GM12891 (cell line): ENCODE data around the gene CCDC51.
A peak's percentile ranks its signal among the peaks of the same experiment; 100 is the strongest.

Source experiments
- DNase-seq: peaks from one replicate; pipeline ENCODE4 v3.0.0; 2011; ENCODE audit warnings: low spot score; ENCODE audit not compliant: insufficient read length
- FAIRE-seq: peaks from 2 replicates; lab custom pipeline; 2011; peaks lifted over from hg19 to GRCh38; lab: Jason Lieb, UNC
- PAX5 ChIP-seq: IDR thresholded peaks from 2 replicates; pipeline ENCODE4 v1.6.1; 2011; ENCODE audit warnings: low read length, moderate library complexity, mild to moderate bottlenecking; ENCODE audit not compliant: insufficient read depth, severe bottlenecking
- POLR2A ChIP-seq: IDR thresholded peaks from 2 replicates; pipeline ENCODE4 v1.6.1; 2011; ENCODE audit warnings: low read depth, low read length, control low read depth
- POLR2AphosphoS5 ChIP-seq: IDR thresholded peaks from 2 replicates; pipeline ENCODE4 v1.6.1; 2011; ENCODE audit warnings: low read depth, low read length, control low read depth
- POU2F2 ChIP-seq: IDR thresholded peaks from 2 replicates; pipeline ENCODE4 v1.6.1; 2011; ENCODE audit warnings: low read depth, mild to moderate bottlenecking, control low read depth, low read length, moderate library complexity
- SPI1 ChIP-seq: IDR thresholded peaks from 2 replicates; pipeline ENCODE4 v1.6.1; 2011; ENCODE audit warnings: low read depth, low read length, control low read depth
- TAF1 ChIP-seq: IDR thresholded peaks from 2 replicates; pipeline ENCODE4 v1.6.1; 2011; ENCODE audit warnings: low read depth, low read length, control low read depth

The CCDC51 gene

GRCh38 chr3:48446425-48447193 is 6.7 kb upstream of the CCDC51 start, which contains the start of gene ATRIP:
Gene ATRIP, plus strand, starts transcription at chr3:48446737. Its CDS starts 109 bp downstream, at chr3:48446846.
- TF ChIP-seq POU2F2 (peak; percentile 70), POLR2A (peak; percentile 85), SPI1 (no peak), PAX5 (no peak), POLR2AphosphoS5 (peak; percentile 91), TAF1 (peak; percentile 87)
- FAIRE-seq, result peak; percentile 96
- DNase-seq, result peak; percentile 94

GRCh38 chr3:48446043-48446424 is 6.1 kb upstream of the CCDC51 start:
- FAIRE-seq (no peak), DNase-seq (no peak)
- TF ChIP-seq SPI1 (no peak), TAF1 (no peak), PAX5 (no peak), POU2F2 (no peak), POLR2A (no peak), POLR2AphosphoS5 (no peak)

GRCh38 chr3:48445277-48445882 is 5.5 kb upstream of the CCDC51 start:
- TF ChIP-seq TAF1 (no peak), PAX5 (no peak), POLR2AphosphoS5 (no peak), POLR2A (peak; percentile 31; the same call in 1 of the 2 replicates), SPI1 (no peak)
- DNase-seq, result no peak
- no peak for FAIRE-seq

- TF ChIP-seq POLR2AphosphoS5 (no peak), SPI1 (no peak), POU2F2 (no peak), POLR2A (no peak)
- DNase-seq, result no peak
- FAIRE-seq, result no peak
These were observed 2.0 kb upstream of the CCDC51 start for GRCh38 chr3:48441940-48442339.

GRCh38 chr3:48440590-48440958 is 655 bp upstream of the CCDC51 start:
- TF ChIP-seq TAF1, result no peak
- FAIRE-seq (peak; percentile 61), DNase-seq (no peak)

- FAIRE-seq (no peak), DNase-seq (no peak)
- TF ChIP-seq POLR2AphosphoS5 (no peak), SPI1 (peak; percentile 84)
These were observed 2.1 kb downstream of the CCDC51 start for GRCh38 chr3:48437812-48438211.

- DNase-seq, result no peak
- TF ChIP-seq POU2F2 (no peak), PAX5 (no peak), TAF1 (no peak), POLR2A (no peak)
- no peak for FAIRE-seq
These were observed 3.1 kb downstream of the CCDC51 start for GRCh38 chr3:48436855-48437254.

GRCh38 chr3:48436477-48436787 is 3.5 kb downstream of the CCDC51 start:
- TF ChIP-seq POLR2AphosphoS5, result no peak
- TF ChIP-seq POLR2A, result no peak
- TF ChIP-seq POU2F2, result no peak
- no peak for TF ChIP-seq PAX5
- TF ChIP-seq TAF1, result no peak
- no peak for TF ChIP-seq SPI1
- DNase-seq, result no peak
- no peak for FAIRE-seq

GRCh38 chr3:48435774-48436476 is 4.0 kb downstream of the CCDC51 start:
- FAIRE-seq (peak; percentile 91), DNase-seq (peak; percentile 71)
- TF ChIP-seq TAF1 (no peak), SPI1 (peak; percentile 42)

- FAIRE-seq, result no peak
- no peak for DNase-seq
- TF ChIP-seq POLR2A (no peak), SPI1 (no peak), POLR2AphosphoS5 (no peak), TAF1 (no peak), PAX5 (no peak), POU2F2 (no peak)
These were observed 4.7 kb downstream of the CCDC51 start for GRCh38 chr3:48435223-48435595.
